Measurements from ENCODE around the gene ZNHIT6. TPM values are rescaled to one million over a fixed set of nuclear protein-coding genes. Genes with fewer than 3 reads are reported as not detected.
"Not testable (repeated sequence)": the region's sequence is repeated elsewhere in the genome, so short reads cannot be mapped to it uniquely, and the experiment has no call there.

The ZNHIT6 gene
- total RNA-seq, 4 donors from 2014 or later: 13.6 to 31.2 (median 23.2) TPM

GRCh38 chr1:85650645-85651044, 57.6 kb downstream of the ZNHIT6 start:
- Histone ChIP-seq H3K36me3 (no peaks in the 10 kb centered on the region), H3K4me1 (no peaks in the 10 kb centered on the region), H3K27me3 (no peaks in the 10 kb centered on the region), H3K9me3 (peaks cover 0 to 6% of the 10 kb centered on the region in 2 donors), H3K4me3 (no peak overlapping the region), H3K27ac (no peak overlapping the region)
- intact Hi-C loops (cut with DNase I; ENCODE audit: low total_unique reads): no loop called here
- DNase-seq: no peak
- TF ChIP-seq, protein P1, sequence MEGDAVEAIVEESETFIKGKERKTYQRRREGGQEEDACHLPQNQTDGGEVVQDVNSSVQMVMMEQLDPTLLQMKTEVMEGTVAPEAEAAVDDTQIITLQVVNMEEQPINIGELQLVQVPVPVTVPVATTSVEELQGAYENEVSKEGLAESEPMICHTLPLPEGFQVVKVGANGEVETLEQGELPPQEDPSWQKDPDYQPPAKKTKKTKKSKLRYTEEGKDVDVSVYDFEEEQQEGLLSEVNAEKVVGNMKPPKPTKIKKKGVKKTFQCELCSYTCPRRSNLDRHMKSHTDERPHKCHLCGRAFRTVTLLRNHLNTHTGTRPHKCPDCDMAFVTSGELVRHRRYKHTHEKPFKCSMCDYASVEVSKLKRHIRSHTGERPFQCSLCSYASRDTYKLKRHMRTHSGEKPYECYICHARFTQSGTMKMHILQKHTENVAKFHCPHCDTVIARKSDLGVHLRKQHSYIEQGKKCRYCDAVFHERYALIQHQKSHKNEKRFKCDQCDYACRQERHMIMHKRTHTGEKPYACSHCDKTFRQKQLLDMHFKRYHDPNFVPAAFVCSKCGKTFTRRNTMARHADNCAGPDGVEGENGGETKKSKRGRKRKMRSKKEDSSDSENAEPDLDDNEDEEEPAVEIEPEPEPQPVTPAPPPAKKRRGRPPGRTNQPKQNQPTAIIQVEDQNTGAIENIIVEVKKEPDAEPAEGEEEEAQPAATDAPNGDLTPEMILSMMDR (IDR thresholded peaks at IDR 0.05): no peak
- no peak for TF ChIP-seq POLR2A (IDR thresholded peaks at IDR 0.05)

GRCh38 chr1:85649591-85649990, 58.6 kb downstream of the ZNHIT6 start:
- Histone ChIP-seq H3K4me3 (no peak overlapping the region), H3K36me3 (no peaks in the 10 kb centered on the region)
- intact Hi-C loops (cut with DNase I; ENCODE audit: low total_unique reads): no loop called here

GRCh38 chr1:85641598-85642556, 66.4 kb downstream of the ZNHIT6 start:
- H3K27ac ChIP-seq; H3K27me3 ChIP-seq; H3K36me3 ChIP-seq; intact Hi-C loops (cut with DNase I; ENCODE audit: low total_unique reads); H3K4me1 ChIP-seq; DNase-seq; H3K4me3 ChIP-seq: not testable (repeated sequence)
- peaks cover 0 to 10% of the 10 kb centered on the region in 2 donors for H3K9me3 ChIP-seq

More at GRCh38 chr1:85649591-85649990, 58.6 kb downstream of the ZNHIT6 start:
- Histone ChIP-seq H3K27ac (no peak overlapping the region), H3K9me3 (peaks cover 0 to 6% of the 10 kb centered on the region in 2 donors), H3K4me1 (no peaks in the 10 kb centered on the region), H3K27me3 (no peaks in the 10 kb centered on the region)
- DNase-seq: no peak
- TF ChIP-seq, protein P1 (IDR thresholded peaks at IDR 0.05): no peak
- TF ChIP-seq POLR2A (IDR thresholded peaks at IDR 0.05): no peak

GRCh38 chr1:85639920-85640319, 68.3 kb downstream of the ZNHIT6 start:
- intact Hi-C loops (cut with DNase I; ENCODE audit: low total_unique reads); H3K27ac ChIP-seq; DNase-seq; H3K4me3 ChIP-seq; H3K27me3 ChIP-seq; H3K4me1 ChIP-seq; H3K36me3 ChIP-seq: not testable (repeated sequence)
- peaks cover 0 to 10% of the 10 kb centered on the region in 2 donors for H3K9me3 ChIP-seq

GRCh38 chr1:85638412-85638811, 69.8 kb downstream of the ZNHIT6 start:
- H3K27me3 ChIP-seq: no peaks in the 10 kb centered on the region
- TF ChIP-seq, protein P1 (IDR thresholded peaks at IDR 0.05): no peak
- no peak for TF ChIP-seq POLR2A (IDR thresholded peaks at IDR 0.05)
- H3K9me3 ChIP-seq: peaks cover 0 to 10% of the 10 kb centered on the region in 2 donors
- no peaks in the 10 kb centered on the region for H3K36me3 ChIP-seq
- H3K4me1 ChIP-seq: no peaks in the 10 kb centered on the region
- intact Hi-C loops (cut with DNase I; ENCODE audit: low total_unique reads): no loop called here
- no peak for DNase-seq
- no peak overlapping the region for H3K4me3 ChIP-seq
- no peak overlapping the region for H3K27ac ChIP-seq

DNA sequence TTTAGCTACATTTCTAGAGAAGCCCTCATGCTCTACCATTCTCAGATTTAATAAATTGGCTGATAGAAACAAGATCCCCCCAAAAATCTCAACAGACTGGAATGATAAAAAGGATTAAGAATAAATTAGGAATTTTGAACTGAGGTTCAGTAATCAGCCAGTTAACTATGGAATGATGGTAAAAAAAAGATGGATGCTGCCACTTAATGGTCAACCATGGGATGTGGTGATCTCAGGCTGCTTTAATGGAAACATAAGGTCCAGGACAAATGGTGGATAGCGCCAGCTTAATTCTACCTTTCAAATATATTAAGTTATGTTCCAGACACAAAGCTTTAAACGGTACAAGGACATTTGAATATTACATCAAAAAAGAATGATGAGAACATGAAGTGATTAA, 77.7 kb downstream of the ZNHIT6 start:
- Histone ChIP-seq H3K36me3 (no peaks in the 10 kb centered on the region), H3K4me3 (no peak overlapping the region), H3K27ac (no peak overlapping the region), H3K27me3 (no peaks in the 10 kb centered on the region), H3K9me3 (no peaks in the 10 kb centered on the region), H3K4me1 (no peaks in the 10 kb centered on the region)
- intact Hi-C loops (cut with DNase I; ENCODE audit: low total_unique reads): no loop called here
- no peak for TF ChIP-seq POLR2A (IDR thresholded peaks at IDR 0.05)
- TF ChIP-seq, protein P1 (IDR thresholded peaks at IDR 0.05): peak in 1 of 4 experiments; percentile 16
- no peak for DNase-seq

Data from uterus (tissue), 4 donors.